HepG2 (cell line): ENCODE data around the gene GNAS-AS1. TPM values are rescaled to one million over a fixed set of nuclear protein-coding genes. Genes with fewer than 3 reads are reported as not detected.

ENCODE experiments used
- ARNT2 ChIP-seq: sonication (generic); formaldehyde crosslinking; IDR thresholded peaks from 2 replicates; pipeline ENCODE4 v1.8.0; 2022; ENCODE audit warnings: mild to moderate bottlenecking, low read depth, missing genetic modification reagents, moderate library complexity
- DR1 ChIP-seq: sonication (generic); formaldehyde crosslinking; IDR thresholded peaks from 2 replicates; pipeline ENCODE4 v1.8.0; 2021; ENCODE audit warnings: mild to moderate bottlenecking, missing genetic modification reagents, inconsistent platforms
- KAT2B ChIP-seq: fragments of 150-350 bp; IDR thresholded peaks from 2 replicates; pipeline ENCODE4 v1.6.1; 2014; ENCODE audit warnings: low read depth, low read length, borderline replicate concordance
- KAT7 ChIP-seq: IDR thresholded peaks from 2 replicates; pipeline ENCODE4 v1.6.1; 2018; ENCODE audit warnings: borderline replicate concordance, missing compliant biosample characterization
- MAX ChIP-seq: IDR thresholded peaks from 2 replicates; pipeline ENCODE4 v1.6.1; 2012; ENCODE audit warnings: inconsistent platforms
- MAZ ChIP-seq, 2 experiments: sonication (generic) in 1 of 2; formaldehyde crosslinking in 1 of 2; IDR thresholded peaks; 2 replicates each; pipeline versions ENCODE4 v1.5.0 to v1.6.1; 2012 to 2020; ENCODE audit warnings: low read depth in 2 of 2, mild to moderate bottlenecking in 2 of 2, borderline replicate concordance in 1 of 2, improper control_type of control experiment in 1 of 2, low read length in 1 of 2, missing genetic modification reagents in 1 of 2, moderate library complexity in 1 of 2
- NAIF1 ChIP-seq: sonication (generic); formaldehyde crosslinking; IDR thresholded peaks from 2 replicates; pipeline ENCODE4 v1.5.0; 2020; ENCODE audit warnings: mild to moderate bottlenecking, missing genetic modification reagents, borderline replicate concordance
- NONO ChIP-seq, 2 experiments: fragments of 450-650 bp in 1 of 2; sonication (generic) in 1 of 2; formaldehyde crosslinking in 1 of 2; IDR thresholded peaks in 1 of 2; conservative IDR thresholded peaks in 1 of 2; 2 replicates each; pipeline versions ENCODE4 v1.6.1 to v1.8.0; 2017 to 2022; ENCODE audit warnings: mild to moderate bottlenecking in 1 of 2, missing genetic modification reagents in 1 of 2, moderate library complexity in 1 of 2
- PAWR ChIP-seq: sonication (generic); formaldehyde crosslinking; IDR thresholded peaks from 2 replicates; pipeline ENCODE4 v1.4.0; 2020; ENCODE audit warnings: missing genetic modification reagents, mild to moderate bottlenecking, borderline replicate concordance
- PHF21A ChIP-seq: sonication (generic); formaldehyde crosslinking; IDR thresholded peaks from 2 replicates; pipeline ENCODE4 v1.5.0; 2020; ENCODE audit warnings: mild to moderate bottlenecking, missing genetic modification reagents
- POGZ ChIP-seq: sonication (generic); formaldehyde crosslinking; IDR thresholded peaks from 2 replicates; pipeline ENCODE4 v1.4.0; 2020; ENCODE audit warnings: mild to moderate bottlenecking, missing genetic modification reagents
- POLR2A ChIP-seq, 2 experiments: IDR thresholded peaks; 2 replicates each; pipeline ENCODE4 v1.6.1; 2011; ENCODE audit warnings: low read depth in 2 of 2, low read length in 2 of 2, mild to moderate bottlenecking in 1 of 2, moderate library complexity in 1 of 2; ENCODE audit not compliant: insufficient read depth in 1 of 2
- POLR2AphosphoS5 ChIP-seq: IDR thresholded peaks from 2 replicates; pipeline ENCODE4 v1.6.1; 2012; ENCODE audit warnings: low read depth, low read length
- POLR2G ChIP-seq: fragments of 200-400 bp; formaldehyde crosslinking; IDR thresholded peaks from 2 replicates; pipeline ENCODE4 v1.6.1; 2018; ENCODE audit warnings: mild to moderate bottlenecking, low read depth, low read length, moderate library complexity
- SRF ChIP-seq: IDR thresholded peaks from 2 replicates; pipeline ENCODE4 v1.6.1; 2011; ENCODE audit warnings: mild to moderate bottlenecking, low read depth, low read length, moderate library complexity
- TAF1 ChIP-seq: sonication (generic); formaldehyde crosslinking; IDR thresholded peaks from 2 replicates; pipeline ENCODE4 v1.4.0; 2020; ENCODE audit warnings: missing genetic modification reagents
- TBX3 ChIP-seq: fragments of 450-650 bp; IDR thresholded peaks from 2 replicates; pipeline ENCODE4 v1.6.1; 2017; ENCODE audit warnings: antibody characterized with exemption, mild to moderate bottlenecking, inconsistent platforms, borderline replicate concordance
- YY1 ChIP-seq: IDR thresholded peaks from 2 replicates; pipeline ENCODE4 v1.6.1; 2011; ENCODE audit warnings: low read length, low read depth, moderate library complexity, mild to moderate bottlenecking; ENCODE audit not compliant: insufficient read depth, insufficient replicate concordance
- ZNF160 ChIP-seq: sonication (generic); formaldehyde crosslinking; IDR thresholded peaks from 2 replicates; pipeline ENCODE4 v1.8.0; 2022; ENCODE audit warnings: mild to moderate bottlenecking, inconsistent platforms, missing genetic modification reagents
- ZNF333 ChIP-seq: sonication (generic); formaldehyde crosslinking; IDR thresholded peaks from 2 replicates; pipeline ENCODE4 v1.4.0; 2020; ENCODE audit warnings: mild to moderate bottlenecking, missing genetic modification reagents, borderline replicate concordance
- polyA plus RNA-seq, 8 experiments: library from polyadenylated mRNA; depleted of rRNA in 3 of 8; stranded (reverse) in 7 of 8; unstranded in 1 of 8; fragments of >200 nt; fragmentation: Illumina TruSeq in 4 of 8; extraction: Trizol in 4 of 8; gene quantifications; 2 replicates each; pipeline versions ENCODE4 v1.2.1 to v1.2.3, GENCODE V29; 2011 to 2016; ENCODE audit warnings: low read depth in 4 of 8, missing spikeins in 1 of 8, mixed read lengths in 1 of 8; ENCODE audit not compliant: insufficient read depth in 1 of 8
- total RNA-seq, 5 experiments: library from RNA; depleted of rRNA; stranded (reverse); fragments of >200 nt; fragmentation: Illumina TruSeq; extraction: Trizol; gene quantifications; 2 replicates each; pipeline ENCODE4 v1.2.3, GENCODE V29; 2016; ENCODE audit warnings: low read depth in 1 of 5
- TF ChIP-seq, protein P1 (sequence below): sonication (generic); formaldehyde crosslinking; IDR thresholded peaks from 2 replicates; pipeline ENCODE4 v1.5.0; 2020; ENCODE audit warnings: missing genetic modification reagents

The GNAS-AS1 gene
- total and polyA plus RNA-seq, 2 of the 13 experiments (the other 11 are each of a cell fraction or from before 2014, with no cell fraction given), result not detected

GRCh38 chr20:58891086-58891717 is 40.5 kb upstream of the GNAS-AS1 start (continued):
- TF ChIP-seq YY1 (peak; percentile 87), SRF (0 out of 2 replicates have a peak, but pooled peaks have one; percentile 12), ZNF333 (CRISPR knock-in tag) (0 out of 2 replicates have a peak, but pooled peaks have one; percentile 27), MAZ (IDR thresholded peaks at IDR 0.05; ENCODE audit: borderline replicate concordance, low read depth, low read length) (peak; percentile 37), MAZ (CRISPR knock-in tag; IDR thresholded peaks at IDR 0.05; ENCODE audit: low read depth) (peak; percentile 45; the same call in 1 of the 2 replicates), NONO (IDR thresholded peaks at IDR 0.05) (no peak), NONO (CRISPR knock-in tag; conservative IDR thresholded peaks at IDR 0.05) (0 out of 2 replicates have a peak, but pooled peaks have one; percentile 12), POGZ (CRISPR knock-in tag) (peak; percentile 1; the same call in 1 of the 2 replicates), POLR2G (peak; percentile 57; the same call in 1 of the 2 replicates), ARNT2 (CRISPR knock-in tag) (no peak), PAWR (no peak), KAT2B (no peak), ZNF160 (no peak), KAT7 (0 out of 2 replicates have a peak, but pooled peaks have one; percentile 8), TAF1 (CRISPR knock-in tag) (peak; percentile 31; the same call in 1 of the 2 replicates), POLR2A (IDR thresholded peaks at IDR 0.05; ENCODE audit: insufficient read depth in 1 of 2, low read depth in 2 of 2, low read length in 2 of 2) (peak; percentile 74 to 79), TBX3 (no peak), POLR2AphosphoS5 (peak; percentile 54; the same call in 1 of the 2 replicates), NAIF1 (no peak), MAX (peak; percentile 0; the same call in 1 of the 2 replicates), DR1 (CRISPR knock-in tag) (peak; percentile 16; the same call in 1 of the 2 replicates), PHF21A (0 out of 2 replicates have a peak, but pooled peaks have one; percentile 4)
- TF ChIP-seq, protein P1, sequence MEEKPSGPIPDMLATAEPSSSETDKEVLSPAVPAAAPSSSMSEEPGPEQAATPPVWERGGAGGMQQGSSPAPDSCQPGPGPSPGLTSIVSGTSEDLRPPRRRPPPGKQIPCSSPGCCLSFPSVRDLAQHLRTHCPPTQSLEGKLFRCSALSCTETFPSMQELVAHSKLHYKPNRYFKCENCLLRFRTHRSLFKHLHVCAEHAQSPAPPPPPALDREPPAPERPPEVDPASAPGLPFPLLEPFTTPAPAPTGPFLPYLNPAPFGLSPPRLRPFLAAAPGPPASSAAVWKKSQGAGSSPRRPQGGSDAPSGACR (CRISPR knock-in tag), result 0 out of 2 replicates have a peak, but pooled peaks have one; percentile 29
